Osteoblast (primary cell): Measurements from ENCODE around the gene RPLP2. TPM values are rescaled to one million over a fixed set of nuclear protein-coding genes. Genes with fewer than 3 reads are reported as not detected.

ENCODE experiments used
- DNase-seq: peaks from one replicate; pipeline ENCODE4 v3.0.0; 2011; ENCODE audit warnings: low spot score, mixed read lengths; ENCODE audit not compliant: insufficient read length; ENCODE audit errors: missing footprints
- H2AFZ ChIP-seq: 2 replicates; pipeline ENCODE4 v1.6.0; 2011; ENCODE audit warnings: mild to moderate bottlenecking, low read length
- H3K27ac ChIP-seq: 2 replicates; pipeline ENCODE4 v1.5.1; 2011; ENCODE audit warnings: mild to moderate bottlenecking, low read depth, low read length, moderate library complexity
- H3K27me3 ChIP-seq: 2 replicates; pipeline ENCODE4 v1.6.0; 2012; ENCODE audit warnings: mild to moderate bottlenecking, control low read depth, inconsistent platforms, low read length, moderate library complexity; ENCODE audit not compliant: insufficient read depth
- H3K36me3 ChIP-seq: 2 replicates; pipeline ENCODE4 v1.5.1; 2011; ENCODE audit warnings: mild to moderate bottlenecking, low read length, control low read depth, moderate library complexity; ENCODE audit not compliant: insufficient read depth
- H3K4me1 ChIP-seq: 2 replicates; pipeline ENCODE4 v1.5.1; 2011; ENCODE audit warnings: mild to moderate bottlenecking, low read length, control low read depth, moderate library complexity; ENCODE audit not compliant: insufficient read depth
- H3K4me2 ChIP-seq: 2 replicates; pipeline ENCODE4 v1.6.0; 2011; ENCODE audit warnings: mild to moderate bottlenecking, low read length; ENCODE audit not compliant: insufficient read depth
- H3K4me3 ChIP-seq: fragments of 200-600 bp; sonication (generic); 3 replicates; pipeline ENCODE4 v1.5.1; 2012; ENCODE audit warnings: mild to moderate bottlenecking, low read length, inconsistent platforms; ENCODE audit not compliant: insufficient read depth
- H3K79me2 ChIP-seq: 2 replicates; pipeline ENCODE4 v1.6.0; 2012; ENCODE audit warnings: mild to moderate bottlenecking, low read length, control low read depth, inconsistent platforms; ENCODE audit not compliant: insufficient read depth
- H3K9me3 ChIP-seq: 2 replicates; pipeline ENCODE4 v1.5.1; 2011; ENCODE audit warnings: low read depth, low read length, control low read depth
- H4K20me1 ChIP-seq: 2 replicates; pipeline ENCODE4 v1.6.0; 2012; ENCODE audit warnings: mild to moderate bottlenecking, low read length, control low read depth; ENCODE audit not compliant: insufficient read depth
- CTCF ChIP-seq: IDR thresholded peaks from 2 replicates; pipeline ENCODE4 v1.5.1; 2011; ENCODE audit warnings: mild to moderate bottlenecking, low read depth, low read length, moderate library complexity; ENCODE audit errors: extremely low read depth
- total RNA-seq: library from RNA; depleted of rRNA; stranded (reverse); fragments of >200 nt; gene quantifications from 2 replicates; pipeline ENCODE4 v1.2.3, GENCODE V29; 2012

Gene RPLP2
- total RNA-seq, 1 donor: 386 TPM

GRCh38 chr11:827146-827896 lies 17.6 kb downstream of the RPLP2 start:
- no peak overlapping the region for H2AFZ ChIP-seq
- no peak for DNase-seq
- H3K4me1 ChIP-seq: peaks cover 38% of the 10 kb centered on the region
- TF ChIP-seq CTCF: no peak
- H3K36me3 ChIP-seq: peaks cover 12% of the 10 kb centered on the region
- H3K27me3 ChIP-seq: no peaks in the 10 kb centered on the region
- H4K20me1 ChIP-seq: peaks cover 26% of the 10 kb centered on the region
- peak overlapping the region; percentile 58 for H3K4me2 ChIP-seq
- H3K9me3 ChIP-seq: no peaks in the 10 kb centered on the region
- peaks cover 3% of the 10 kb centered on the region for H3K79me2 ChIP-seq
- no peak overlapping the region for H3K27ac ChIP-seq
- peak overlapping the region; percentile 58 for H3K4me3 ChIP-seq

- Histone ChIP-seq H4K20me1 (peaks cover 23% of the 10 kb centered on the region), H3K27ac (no peak within 1 kb of the TSS), H2AFZ (no peak within 1 kb of the TSS), H3K36me3 (peaks cover 10% of the 10 kb centered on the region), H3K4me1 (peaks cover 41% of the 10 kb centered on the region), H3K4me3 (peak within 1 kb of the TSS; percentile 58), H3K79me2 (no peaks in the 10 kb centered on the region), H3K4me2 (peak within 1 kb of the TSS; percentile 58), H3K27me3 (no peaks in the 10 kb centered on the region), H3K9me3 (no peaks in the 10 kb centered on the region)
- DNase-seq: no peak
- TF ChIP-seq CTCF: no peak
Measured at GRCh38 chr11:827897-828192, 18.1 kb downstream of the RPLP2 start, which contains the start of gene CRACR2B. Gene CRACR2B, plus strand, starts transcription at chr11:827919. Its CDS starts 689 bp downstream, at chr11:828608.

- no peaks in the 10 kb centered on the region for H3K9me3 ChIP-seq
- no peak overlapping the region for H3K27ac ChIP-seq
- DNase-seq: no peak
- H4K20me1 ChIP-seq: peaks cover 23% of the 10 kb centered on the region
- H3K4me3 ChIP-seq: no peak overlapping the region
- peaks cover 6% of the 10 kb centered on the region for H3K79me2 ChIP-seq
- peaks cover 10% of the 10 kb centered on the region for H3K36me3 ChIP-seq
- peak overlapping the region; percentile 74 for H2AFZ ChIP-seq
- H3K27me3 ChIP-seq: no peaks in the 10 kb centered on the region
- no peak for TF ChIP-seq CTCF
- H3K4me1 ChIP-seq: peaks cover 42% of the 10 kb centered on the region
- H3K4me2 ChIP-seq: peak overlapping the region; percentile 85
Measured at GRCh38 chr11:828506-829175, 18.9 kb downstream of the RPLP2 start.

GRCh38 chr11:829176-829846 lies 19.5 kb downstream of the RPLP2 start:
- H3K27me3 ChIP-seq: no peaks in the 10 kb centered on the region
- H3K9me3 ChIP-seq: no peaks in the 10 kb centered on the region
- H3K4me3 ChIP-seq: peak overlapping the region; percentile 64
- DNase-seq: peak; percentile 97
- peak overlapping the region; percentile 85 for H3K4me2 ChIP-seq
- H3K79me2 ChIP-seq: peaks cover 9% of the 10 kb centered on the region
- H3K4me1 ChIP-seq: peaks cover 46% of the 10 kb centered on the region
- H3K27ac ChIP-seq: no peak overlapping the region
- peaks cover 8% of the 10 kb centered on the region for H3K36me3 ChIP-seq
- TF ChIP-seq CTCF: no peak
- peaks cover 25% of the 10 kb centered on the region for H4K20me1 ChIP-seq
- H2AFZ ChIP-seq: peak overlapping the region; percentile 74
